Stimulated activated naive CD8-positive, alpha-beta T cell treated with anti-CD3 and anti-CD28 coated beads, Interleukin-15, amount 100 ng/mL, for 72 hours (primary cell): Measurements from ENCODE around the gene PLCD1.
A peak's percentile ranks its signal among the peaks of the same experiment; 100 is the strongest.
"Not testable (repeated sequence)": the region's sequence is repeated elsewhere in the genome, so short reads cannot be mapped to it uniquely, and the experiment has no call there.

ENCODE experiments used
- ATAC-seq: fragments of 150-1000 bp; cut with Tn5 transposase; 2 replicates; pipeline ENCODE4 v1.10.0; 2021; ENCODE audit warnings: mild to moderate bottlenecking, moderate library complexity
- DNase-seq, 2 donors: peaks; one replicate each; pipeline ENCODE4 v3.0.0; 2021 to 2022
- H3K27ac Mint-ChIP-seq, 2 donors: one replicate each; pipeline ENCODE4 v1.8.0; 2022; ENCODE audit warnings: mild to moderate bottlenecking in 2 of 2, mixed read lengths in 2 of 2, moderate library complexity in 2 of 2
- H3K27me3 Mint-ChIP-seq: one replicate; pipeline ENCODE4 v1.8.0; 2022; ENCODE audit warnings: mixed read lengths
- H3K4me1 Mint-ChIP-seq: one replicate; pipeline ENCODE4 v1.8.0; 2022; ENCODE audit warnings: mild to moderate bottlenecking, mixed read lengths
- H3K4me3 Mint-ChIP-seq, 2 donors: one replicate each; pipeline ENCODE4 v1.8.0; 2022; ENCODE audit warnings: mild to moderate bottlenecking in 2 of 2, mixed read lengths in 2 of 2, moderate library complexity in 1 of 2
- H3K9me3 Mint-ChIP-seq, 2 donors: one replicate each; pipeline ENCODE4 v1.8.0; 2022; ENCODE audit warnings: mixed read lengths in 2 of 2

The PLCD1 gene

GRCh38 chr3:38029400-38030125 lies at the start of gene PLCD1:
Gene PLCD1 (minus strand): TSS chr3:38029642. CDS start chr3:38029539, 103 bp downstream.
- H3K27me3 Mint-ChIP-seq: peaks cover 61% of the 10 kb centered on the region
- DNase-seq: peak in 1 of 2 donors; percentile 31
- peaks cover 37% of the 10 kb centered on the region for H3K4me1 Mint-ChIP-seq
- H3K9me3 Mint-ChIP-seq: no peaks in the 10 kb centered on the region
- H3K4me3 Mint-ChIP-seq: peak within 1 kb of the TSS; percentile 40 to 66
- no peak within 1 kb of the TSS for H3K27ac Mint-ChIP-seq
- ATAC-seq: no peak

DNA sequence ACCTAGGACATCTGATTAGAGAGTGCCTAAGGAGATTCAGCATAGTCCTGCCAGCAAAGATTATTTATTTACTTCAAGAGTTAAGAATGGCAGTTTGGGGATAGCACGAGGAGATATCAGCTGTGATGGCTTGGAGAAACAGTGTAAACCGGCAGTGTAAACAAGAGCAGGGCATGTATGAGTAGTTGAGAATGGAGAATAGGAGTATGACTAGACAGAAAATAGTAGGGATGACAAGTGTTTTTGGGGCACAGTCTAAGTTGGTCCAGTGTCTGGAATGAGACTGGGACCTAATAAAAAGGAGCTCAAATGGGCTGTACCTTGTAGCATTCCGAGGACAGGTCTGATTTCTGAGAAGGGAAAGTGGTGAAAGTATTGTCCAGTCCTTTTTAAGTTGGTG lies 47.6 kb upstream of the PLCD1 start:
- H3K27me3 Mint-ChIP-seq, H3K4me3 Mint-ChIP-seq, ATAC-seq, H3K4me1 Mint-ChIP-seq, H3K9me3 Mint-ChIP-seq, H3K27ac Mint-ChIP-seq, DNase-seq: not testable (repeated sequence)

DNA sequence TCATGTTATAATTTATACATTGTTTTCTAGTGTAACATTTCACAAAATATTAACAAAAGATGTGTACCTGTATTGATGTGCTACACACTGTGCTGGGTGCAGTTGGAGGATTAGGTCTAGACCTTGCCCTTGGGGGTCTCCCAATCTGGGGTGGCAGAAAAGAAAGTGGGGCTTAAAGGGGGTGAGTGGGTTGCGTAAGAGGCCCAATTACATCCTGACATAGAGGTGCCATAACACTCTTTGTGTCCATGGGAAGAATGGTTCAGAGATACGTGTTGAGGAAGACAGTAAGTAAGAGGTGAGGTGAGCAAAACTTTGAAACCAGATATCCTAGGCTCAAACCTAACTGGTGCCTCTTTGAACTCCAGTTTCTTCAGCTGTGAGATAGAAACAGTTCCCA lies 40.6 kb upstream of the PLCD1 start:
- Mint-ChIP-seq H3K27me3 (no peaks in the 10 kb centered on the region), H3K4me3 (no peak overlapping the region), H3K27ac (no peak overlapping the region), H3K9me3 (no peaks in the 10 kb centered on the region), H3K4me1 (no peaks in the 10 kb centered on the region)
- DNase-seq: no peak
- ATAC-seq: no peak

GRCh38 chr3:38067508-38068233 lies 38.2 kb upstream of the PLCD1 start:
- Mint-ChIP-seq H3K27me3 (no peaks in the 10 kb centered on the region), H3K4me3 (no peak overlapping the region), H3K27ac (no peak overlapping the region), H3K4me1 (no peaks in the 10 kb centered on the region), H3K9me3 (no peaks in the 10 kb centered on the region)
- DNase-seq: no peak
- ATAC-seq: no peak

GRCh38 chr3:38064453-38064852 lies 35.0 kb upstream of the PLCD1 start:
- not testable (repeated sequence) for DNase-seq, H3K9me3 Mint-ChIP-seq, H3K27ac Mint-ChIP-seq

GRCh38 chr3:38062809-38063208 lies 33.4 kb upstream of the PLCD1 start:
- H3K27ac Mint-ChIP-seq: no peak overlapping the region
- ATAC-seq (no peak), DNase-seq (no peak)
- H3K4me1 Mint-ChIP-seq: no peaks in the 10 kb centered on the region
- no peak overlapping the region for H3K4me3 Mint-ChIP-seq
- H3K9me3 Mint-ChIP-seq: no peaks in the 10 kb centered on the region
- H3K27me3 Mint-ChIP-seq: no peaks in the 10 kb centered on the region

More at GRCh38 chr3:38064453-38064852, 35.0 kb upstream of the PLCD1 start:
- not testable (repeated sequence) for H3K4me3 Mint-ChIP-seq, ATAC-seq, H3K27me3 Mint-ChIP-seq, H3K4me1 Mint-ChIP-seq

GRCh38 chr3:38059591-38059990 lies 30.1 kb upstream of the PLCD1 start:
- Mint-ChIP-seq H3K4me1 (peaks cover 7% of the 10 kb centered on the region), H3K9me3 (no peaks in the 10 kb centered on the region), H3K4me3 (no peak overlapping the region), H3K27me3 (no peaks in the 10 kb centered on the region), H3K27ac (peak overlapping the region in 1 of 2 donors; percentile 19)
- DNase-seq (no peak), ATAC-seq (no peak)

DNA sequence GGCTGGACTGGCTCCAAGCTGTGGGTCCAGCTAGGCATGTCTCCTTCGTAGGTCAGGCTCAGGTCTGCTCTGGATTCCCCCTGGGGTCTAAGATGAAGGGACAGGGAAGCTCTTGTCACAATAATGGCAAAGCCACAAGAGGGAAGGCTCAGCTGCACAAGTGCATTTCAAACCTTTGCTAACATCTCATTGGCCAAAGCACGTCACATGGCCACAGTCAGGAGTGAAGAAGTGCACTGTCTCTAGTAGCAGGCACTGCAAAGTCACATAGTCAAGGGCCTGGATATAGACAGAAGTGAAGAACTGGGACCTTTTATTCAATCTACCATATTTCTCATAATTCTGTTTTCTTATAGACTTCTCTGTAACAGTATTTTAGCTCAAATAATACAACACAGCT lies 29.7 kb upstream of the PLCD1 start:
- no peak overlapping the region for H3K4me3 Mint-ChIP-seq
- H3K9me3 Mint-ChIP-seq: no peaks in the 10 kb centered on the region
- H3K27ac Mint-ChIP-seq: peak overlapping the region in 1 of 2 donors; percentile 17
- peaks cover 8% of the 10 kb centered on the region for H3K4me1 Mint-ChIP-seq
- H3K27me3 Mint-ChIP-seq: no peaks in the 10 kb centered on the region
- ATAC-seq (no peak), DNase-seq (no peak)

GRCh38 chr3:38054499-38055001 lies 25.1 kb upstream of the PLCD1 start:
- no peak overlapping the region for H3K4me3 Mint-ChIP-seq
- DNase-seq: no peak
- no peaks in the 10 kb centered on the region for H3K9me3 Mint-ChIP-seq
- peak overlapping the region in 1 of 2 donors; percentile 0 for H3K27ac Mint-ChIP-seq
- no peaks in the 10 kb centered on the region for H3K27me3 Mint-ChIP-seq
- peaks cover 8% of the 10 kb centered on the region for H3K4me1 Mint-ChIP-seq
- peak; percentile 87 for ATAC-seq

GRCh38 chr3:38053813-38054498 lies 24.5 kb upstream of the PLCD1 start:
- not testable (repeated sequence) for DNase-seq, H3K4me1 Mint-ChIP-seq, H3K27ac Mint-ChIP-seq, H3K27me3 Mint-ChIP-seq, H3K4me3 Mint-ChIP-seq, H3K9me3 Mint-ChIP-seq, ATAC-seq

- not testable (repeated sequence) for H3K27me3 Mint-ChIP-seq, H3K27ac Mint-ChIP-seq, H3K4me1 Mint-ChIP-seq, H3K4me3 Mint-ChIP-seq, ATAC-seq, DNase-seq, H3K9me3 Mint-ChIP-seq
Observed at GRCh38 chr3:38053286-38053685, 23.8 kb upstream of the PLCD1 start.

- no peaks in the 10 kb centered on the region for H3K27me3 Mint-ChIP-seq
- no peak overlapping the region for H3K27ac Mint-ChIP-seq
- no peaks in the 10 kb centered on the region for H3K9me3 Mint-ChIP-seq
- no peak overlapping the region for H3K4me3 Mint-ChIP-seq
- DNase-seq (no peak), ATAC-seq (no peak)
- peaks cover 8% of the 10 kb centered on the region for H3K4me1 Mint-ChIP-seq
Observed at GRCh38 chr3:38051131-38051530, 21.7 kb upstream of the PLCD1 start.

- DNase-seq (no peak), ATAC-seq (no peak)
- Mint-ChIP-seq H3K27ac (peak overlapping the region in 1 of 2 donors; percentile 24), H3K4me3 (no peak overlapping the region), H3K9me3 (no peaks in the 10 kb centered on the region), H3K27me3 (no peaks in the 10 kb centered on the region), H3K4me1 (peaks cover under 1% of the 10 kb centered on the region)
Observed at GRCh38 chr3:38049358-38050126, 20.1 kb upstream of the PLCD1 start.

DNA sequence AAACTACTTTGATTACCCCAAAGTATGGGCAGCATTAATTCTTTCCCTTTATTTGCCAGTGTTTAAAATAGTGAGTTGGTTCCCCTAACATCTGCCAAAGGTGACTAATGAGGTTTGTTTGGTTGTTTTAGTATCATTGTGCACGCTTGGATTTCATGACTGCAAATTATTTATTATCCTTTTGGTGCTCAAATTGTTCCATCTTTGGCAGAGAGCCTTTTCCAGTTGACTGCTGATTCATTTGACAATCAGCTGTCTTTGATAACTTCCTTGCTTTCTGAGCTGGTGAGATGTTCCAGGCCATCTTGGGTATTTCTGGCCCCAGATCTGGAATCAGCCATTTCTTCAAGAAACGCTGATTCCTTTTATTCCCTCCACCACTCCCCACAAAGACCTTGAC lies 18.5 kb upstream of the PLCD1 start:
- ATAC-seq: no peak
- H3K4me3 Mint-ChIP-seq: no peak overlapping the region

GRCh38 chr3:38046821-38047220 lies 17.4 kb upstream of the PLCD1 start:
- H3K27me3 Mint-ChIP-seq: no peaks in the 10 kb centered on the region
- ATAC-seq (no peak), DNase-seq (no peak)
- H3K9me3 Mint-ChIP-seq: no peaks in the 10 kb centered on the region
- H3K4me1 Mint-ChIP-seq: no peaks in the 10 kb centered on the region
- H3K4me3 Mint-ChIP-seq: no peak overlapping the region
- no peak overlapping the region for H3K27ac Mint-ChIP-seq

More for the DNA sequence above, 18.5 kb upstream of the PLCD1 start:
- Mint-ChIP-seq H3K27ac (no peak overlapping the region), H3K4me1 (no peaks in the 10 kb centered on the region), H3K9me3 (no peaks in the 10 kb centered on the region), H3K27me3 (no peaks in the 10 kb centered on the region)
- DNase-seq: no peak
